Activated gamma-delta T cell (primary cell): Measurements from ENCODE around the gene R3HCC1L.
A peak's percentile ranks its signal among the peaks of the same experiment; 100 is the strongest.

Experiments
- DNase-seq: peaks from one replicate; lab custom pipeline; 2025; lab: John Stamatoyannopoulos, UW

Gene R3HCC1L

GRCh38 chr10:98260350-98260749 lies 125.9 kb downstream of the R3HCC1L start:
- no peak for DNase-seq

DNA sequence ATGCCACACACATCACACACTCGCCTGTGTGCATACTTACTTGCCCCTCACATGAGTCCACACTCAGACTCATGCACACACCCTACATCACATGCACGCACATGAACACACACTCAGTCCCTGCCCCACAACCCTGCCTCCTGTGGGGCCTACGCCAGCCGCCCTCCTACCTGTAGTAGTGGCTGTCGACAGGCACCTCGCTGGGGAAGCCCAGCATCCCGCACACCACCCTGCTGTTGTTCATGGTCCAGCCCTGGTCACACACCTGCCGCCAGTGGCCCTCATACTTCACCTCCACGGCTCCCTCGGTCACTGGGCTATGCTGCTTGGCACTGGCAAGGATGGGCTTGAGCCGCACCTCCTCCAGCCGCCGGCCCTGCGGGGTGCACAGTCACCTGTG lies 126.3 kb downstream of the R3HCC1L start:
- no peak for DNase-seq

DNA sequence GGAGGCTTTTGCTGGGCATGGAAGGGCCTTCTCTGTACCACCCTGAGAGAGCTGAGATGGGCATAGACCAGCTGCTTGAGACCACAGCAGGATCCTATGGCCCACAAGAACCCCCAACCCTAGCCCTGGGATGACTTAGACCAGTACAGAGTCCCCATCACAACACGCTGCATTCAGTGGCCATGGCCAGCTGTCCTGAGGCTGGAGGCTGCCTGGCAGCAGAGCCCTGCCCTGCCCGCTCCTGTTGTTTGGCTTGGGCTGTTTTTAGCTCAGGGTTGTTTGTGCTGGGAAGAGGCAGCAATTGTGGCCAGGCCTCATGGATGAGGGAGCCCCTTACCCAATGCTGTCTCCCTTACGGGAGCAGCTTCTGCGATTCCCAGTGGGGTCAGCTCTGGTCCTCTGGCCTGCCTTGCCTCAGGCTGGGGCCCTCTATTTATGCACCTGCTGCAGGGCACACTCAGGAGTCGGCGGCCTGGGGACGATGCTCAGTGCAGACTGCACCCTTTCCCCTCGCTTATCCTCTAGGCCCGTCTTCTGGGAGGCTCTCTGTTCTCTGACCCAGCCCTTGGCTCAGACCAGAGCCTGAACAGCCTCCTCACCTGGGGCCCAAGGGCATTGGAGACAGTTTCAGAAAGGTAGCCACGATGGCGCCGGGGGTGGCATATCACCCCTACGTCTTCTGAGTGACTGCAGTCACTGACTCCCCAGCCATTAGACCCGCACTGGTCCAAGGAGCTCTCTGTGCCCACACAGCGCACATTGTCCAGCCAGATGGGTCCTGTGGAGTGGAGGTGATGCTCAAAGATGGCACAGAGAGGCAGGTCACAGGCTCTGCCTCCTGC lies 127.2 kb downstream of the R3HCC1L start:
- no peak for DNase-seq

DNA sequence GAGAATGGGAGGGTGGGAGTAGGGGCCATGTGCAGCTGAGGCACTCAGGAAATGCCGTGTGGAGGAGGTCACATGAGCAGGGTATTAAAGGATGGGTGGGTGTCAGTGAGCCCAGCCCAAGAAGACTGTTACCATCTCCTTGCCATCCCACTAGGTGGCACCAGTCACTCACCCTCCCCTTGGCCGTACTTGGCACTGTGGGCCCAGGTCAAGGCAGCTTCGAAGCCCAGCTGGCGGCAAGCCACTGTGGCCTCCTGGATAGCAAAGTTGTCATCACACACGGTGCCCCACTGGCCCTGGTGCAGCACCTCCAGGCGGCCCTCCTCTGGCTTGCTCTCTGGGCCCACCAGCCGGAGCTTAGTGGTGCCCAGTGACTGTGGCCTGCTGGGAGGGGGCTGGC lies 128.1 kb downstream of the R3HCC1L start:
- no peak for DNase-seq

GRCh38 chr10:98263088-98263487 lies 128.6 kb downstream of the R3HCC1L start:
- DNase-seq: no peak

- DNase-seq: no peak
Measured at GRCh38 chr10:98264378-98265065, 130.1 kb downstream of the R3HCC1L start.

- DNase-seq: no peak
Measured at GRCh38 chr10:98265403-98266378, 131.2 kb downstream of the R3HCC1L start.

DNA sequence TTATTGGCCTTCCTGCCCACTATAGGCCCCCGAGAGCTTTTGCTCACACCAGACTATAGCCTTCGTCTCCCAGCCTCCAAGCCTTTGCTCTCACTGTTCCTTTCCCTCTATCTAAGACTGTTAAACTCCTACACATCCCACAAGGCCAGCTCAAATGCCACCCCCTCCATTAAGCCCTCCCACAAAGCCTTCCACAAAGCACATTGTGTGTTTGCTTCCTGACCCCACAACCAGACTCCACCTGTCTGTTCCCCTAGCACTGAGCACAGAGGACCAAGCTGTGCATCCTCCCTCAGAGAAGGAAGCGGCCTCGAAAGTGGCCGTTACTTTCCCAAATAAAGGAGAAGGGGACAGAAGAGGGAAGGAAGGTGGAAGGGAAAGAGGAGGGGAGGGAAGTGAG lies 132.2 kb downstream of the R3HCC1L start:
- no peak for DNase-seq

DNA sequence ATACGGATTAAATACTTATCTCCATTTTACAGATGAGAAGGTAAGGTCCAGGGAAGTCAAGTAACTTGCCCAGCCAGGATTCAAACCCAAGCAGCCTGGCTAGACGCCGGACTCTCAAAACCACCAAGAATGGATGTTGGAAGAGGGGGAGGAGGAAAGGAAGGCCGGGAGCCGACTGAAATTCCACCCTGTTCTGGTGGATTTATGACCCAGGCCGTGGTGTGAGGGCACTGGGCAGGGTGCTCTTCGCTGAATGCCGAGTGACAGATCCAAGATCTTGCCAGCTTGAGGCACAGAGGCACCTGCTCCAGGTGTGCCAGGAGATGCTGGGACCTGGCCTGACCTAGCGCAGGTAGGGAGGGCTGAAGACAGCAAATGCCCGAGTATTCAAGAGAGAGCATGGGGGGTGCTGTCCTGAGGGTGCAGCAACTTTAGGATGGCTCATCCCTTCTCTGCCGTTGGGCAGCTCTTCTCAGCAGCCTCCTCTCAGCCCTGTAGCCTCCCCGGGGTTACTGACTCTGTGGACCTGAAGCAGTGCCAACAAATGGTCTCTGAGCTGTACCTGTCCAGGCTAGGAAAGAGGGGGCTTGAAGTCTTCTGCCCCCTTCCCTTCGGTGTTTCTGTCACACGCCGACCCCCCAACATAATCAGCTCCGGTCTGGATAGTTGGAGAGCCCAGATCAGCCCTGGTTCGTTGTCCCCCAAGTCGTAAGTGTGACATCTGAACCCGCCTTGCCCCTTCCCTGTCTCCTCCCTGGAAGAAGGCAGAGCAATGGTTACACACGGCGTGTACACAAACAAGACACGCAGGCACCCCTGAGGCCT lies 132.8 kb downstream of the R3HCC1L start:
- DNase-seq: no peak

- DNase-seq: peak; percentile 18
Measured at GRCh38 chr10:98267894-98268693, 133.6 kb downstream of the R3HCC1L start, which contains the start of gene LOXL4. Gene LOXL4 (minus strand): TSS chr10:98268194. CDS start chr10:98263019, 5,175 bp downstream.

DNA sequence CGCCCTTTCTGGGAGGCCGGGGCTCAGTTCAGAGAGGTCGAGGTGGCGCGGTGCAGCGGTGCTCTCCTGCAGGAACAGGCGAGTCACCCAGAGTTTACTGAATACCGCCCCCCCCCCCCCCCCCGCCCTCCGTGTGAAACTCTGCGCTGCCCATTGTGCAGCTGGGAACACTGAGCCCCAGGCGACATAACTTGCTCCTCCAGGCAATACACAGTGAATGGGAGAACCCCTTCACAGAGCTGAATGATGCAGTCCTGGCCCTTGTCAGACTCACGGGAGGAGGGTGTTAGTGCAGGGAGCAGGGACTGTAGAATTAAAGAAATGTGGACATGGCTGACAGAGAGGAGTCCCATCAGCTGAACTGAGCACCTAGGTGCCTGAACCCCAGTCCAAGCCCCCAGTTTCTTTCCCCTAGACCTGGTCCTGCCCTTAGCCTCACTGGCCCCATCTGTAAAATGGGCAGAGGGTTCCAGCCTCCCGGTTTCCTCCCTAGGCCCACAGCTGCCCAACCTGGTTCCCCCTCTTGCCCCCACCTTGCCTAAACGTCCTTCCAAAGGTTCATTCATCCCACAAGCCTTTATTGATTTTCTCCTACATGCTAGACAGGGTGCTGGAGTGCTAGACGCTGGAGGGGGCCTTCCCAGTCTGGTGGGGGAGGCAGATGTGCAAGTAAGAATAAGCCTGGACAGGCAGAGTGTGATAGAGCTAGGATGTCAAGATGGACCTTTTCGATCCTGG lies 134.4 kb downstream of the R3HCC1L start:
- no peak for DNase-seq

DNA sequence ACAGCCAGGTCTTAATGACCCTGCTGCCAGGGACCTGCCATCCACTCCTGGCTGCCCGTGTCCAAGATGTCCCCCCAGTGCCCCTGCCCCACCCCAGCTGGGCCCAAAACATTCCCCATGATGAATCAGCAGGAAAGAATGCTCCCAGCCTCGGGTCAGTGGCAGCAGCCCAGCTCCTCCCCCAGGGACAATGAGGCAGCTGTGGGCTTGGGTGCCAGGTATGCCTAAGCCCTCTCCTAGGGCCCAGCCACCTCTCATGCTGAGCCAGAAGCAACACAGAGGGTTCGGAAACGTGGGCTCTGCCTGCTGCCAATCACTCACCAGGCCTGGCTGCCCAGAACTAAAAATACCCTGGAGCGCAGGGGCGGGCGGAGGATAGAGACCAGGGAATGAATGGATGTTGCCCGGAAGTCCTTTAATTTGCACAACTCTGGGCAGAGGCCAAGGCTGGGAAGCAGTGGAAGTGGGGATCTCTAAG lies 135.0 kb downstream of the R3HCC1L start:
- no peak for DNase-seq

GRCh38 chr10:98270073-98270740 lies 135.8 kb downstream of the R3HCC1L start:
- DNase-seq: no peak

DNA sequence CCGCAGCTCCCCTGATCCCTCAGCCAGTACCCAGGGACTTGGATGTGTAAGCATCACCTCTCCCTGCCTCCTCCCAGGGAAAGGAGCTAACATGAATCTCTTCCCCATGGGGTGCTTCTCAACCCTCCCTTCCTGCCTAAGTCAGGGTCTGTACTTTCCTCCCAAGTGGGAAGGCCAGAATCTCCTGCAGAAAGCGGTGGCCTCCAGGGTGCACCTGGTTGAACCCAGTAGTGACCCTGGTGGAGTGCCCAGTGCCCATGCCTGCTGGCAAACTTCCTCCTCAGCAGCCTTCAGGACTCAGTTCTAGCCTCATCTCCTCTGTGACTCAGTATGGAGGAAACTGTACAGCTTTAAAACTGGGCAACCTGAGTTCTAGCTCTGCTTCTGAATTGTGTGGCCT lies 136.3 kb downstream of the R3HCC1L start:
- no peak for DNase-seq

DNA sequence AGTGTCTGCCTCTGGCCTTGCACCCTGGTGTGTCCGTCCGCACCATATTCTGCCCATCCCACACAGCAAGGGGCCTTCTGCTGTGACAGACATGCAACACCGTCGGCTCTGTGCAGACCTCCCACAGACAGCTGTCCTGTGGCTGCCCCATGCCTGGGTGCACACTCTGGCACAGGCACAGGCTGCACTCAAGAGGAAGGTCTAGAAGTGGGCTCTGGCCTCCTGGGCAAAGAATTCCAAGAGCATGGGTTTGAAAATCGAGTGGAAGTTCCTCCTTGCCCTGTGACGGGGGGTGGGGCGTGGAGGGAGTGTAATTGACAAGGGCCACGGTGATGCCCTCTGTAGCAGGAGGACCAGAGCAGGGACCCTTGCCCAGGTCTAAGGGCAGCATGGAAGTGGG lies 137.8 kb downstream of the R3HCC1L start:
- no peak for DNase-seq

- DNase-seq: no peak
Measured at GRCh38 chr10:98272656-98273055, 138.2 kb downstream of the R3HCC1L start.

GRCh38 chr10:98273057-98273850 lies 138.8 kb downstream of the R3HCC1L start:
- DNase-seq: no peak

DNA sequence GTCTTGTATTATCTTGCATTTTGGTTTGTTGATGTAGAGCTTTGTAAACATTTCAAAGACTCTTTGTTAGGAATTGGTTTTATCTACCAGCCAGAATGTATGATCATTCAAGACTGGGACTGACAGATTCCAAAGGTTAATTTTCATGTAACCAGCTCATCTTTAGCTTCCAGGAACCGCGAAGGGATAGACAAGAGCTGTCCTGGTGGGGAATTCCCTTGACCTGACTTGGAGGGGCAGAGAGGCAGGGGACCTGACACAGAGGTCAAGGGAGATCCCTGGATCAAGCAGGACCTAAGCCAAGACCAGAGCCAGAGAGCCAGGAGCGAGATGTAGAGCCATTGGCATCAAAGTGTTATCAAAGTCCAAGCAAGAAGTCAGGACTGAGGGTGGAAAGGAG lies 140.1 kb downstream of the R3HCC1L start:
- DNase-seq: no peak
